NOMO-1 treated with dmso at 0.1 percent for 144 hours (cell line): ENCODE results near the gene COL4A1.

ENCODE experiments used
- DNase-seq: peaks from one replicate; lab custom pipeline; 2025; ENCODE audit not compliant: unreplicated experiment; lab: John Stamatoyannopoulos, UW

The COL4A1 gene

DNA sequence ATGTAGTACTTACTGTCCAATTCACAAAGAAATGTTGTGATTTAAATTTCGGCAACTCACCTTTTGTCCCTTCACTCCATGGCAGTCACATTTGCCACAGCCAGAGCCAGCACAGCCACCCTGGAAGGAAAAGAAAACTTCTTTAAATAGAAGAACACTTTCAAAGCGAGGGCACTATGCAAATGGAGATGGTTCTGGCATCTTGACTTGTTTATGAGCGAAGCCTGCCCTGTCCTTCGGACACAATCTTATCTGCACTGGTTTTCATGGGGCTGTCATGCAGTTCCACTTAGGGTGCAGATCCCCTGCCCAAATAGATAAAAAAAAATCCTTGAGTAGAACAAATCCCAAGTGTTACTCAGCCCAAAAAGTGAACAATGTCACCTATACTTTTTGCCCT lies 64.3 kb downstream of the COL4A1 start:
- no peak for DNase-seq

DNA sequence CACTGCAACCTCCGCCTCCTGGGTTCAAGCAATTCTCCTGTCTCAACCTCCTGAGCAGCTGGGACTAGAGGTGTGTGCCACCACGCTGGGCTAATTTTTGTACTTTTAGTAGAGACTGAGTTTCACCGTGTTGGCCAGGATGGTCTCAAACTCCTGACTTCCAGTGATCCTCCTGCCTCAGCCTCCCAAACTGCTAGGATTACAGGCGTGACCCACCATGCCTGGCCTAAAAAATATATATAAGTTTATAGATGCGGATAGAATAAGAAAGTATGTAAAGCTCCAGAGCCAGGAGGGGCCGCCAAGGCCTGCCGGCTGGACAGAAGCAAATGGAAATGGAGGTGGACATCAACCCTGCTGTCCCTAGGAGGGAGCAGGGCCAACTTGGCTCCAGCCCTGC lies 66.0 kb downstream of the COL4A1 start:
- no peak for DNase-seq

DNA sequence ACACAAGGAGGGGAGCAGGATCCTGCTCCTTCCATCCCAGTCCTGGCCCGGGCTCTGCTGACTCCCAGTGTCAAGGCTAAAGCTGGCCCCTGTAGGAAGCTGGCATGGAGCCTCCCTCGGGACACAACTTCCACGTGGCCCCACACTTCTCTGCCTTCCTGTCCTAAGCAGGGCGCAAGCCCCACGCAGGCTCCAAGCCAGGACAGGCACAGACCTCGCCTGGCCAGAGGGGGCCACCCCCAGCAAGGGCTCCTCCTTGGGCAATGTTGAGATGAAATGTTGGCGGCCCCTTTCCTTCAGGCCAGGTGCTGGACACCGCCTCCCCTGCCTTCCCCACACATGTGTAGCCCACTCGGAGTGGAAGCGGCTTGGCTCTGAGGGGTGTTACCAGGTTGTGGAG lies 66.6 kb downstream of the COL4A1 start:
- DNase-seq: no peak

DNA sequence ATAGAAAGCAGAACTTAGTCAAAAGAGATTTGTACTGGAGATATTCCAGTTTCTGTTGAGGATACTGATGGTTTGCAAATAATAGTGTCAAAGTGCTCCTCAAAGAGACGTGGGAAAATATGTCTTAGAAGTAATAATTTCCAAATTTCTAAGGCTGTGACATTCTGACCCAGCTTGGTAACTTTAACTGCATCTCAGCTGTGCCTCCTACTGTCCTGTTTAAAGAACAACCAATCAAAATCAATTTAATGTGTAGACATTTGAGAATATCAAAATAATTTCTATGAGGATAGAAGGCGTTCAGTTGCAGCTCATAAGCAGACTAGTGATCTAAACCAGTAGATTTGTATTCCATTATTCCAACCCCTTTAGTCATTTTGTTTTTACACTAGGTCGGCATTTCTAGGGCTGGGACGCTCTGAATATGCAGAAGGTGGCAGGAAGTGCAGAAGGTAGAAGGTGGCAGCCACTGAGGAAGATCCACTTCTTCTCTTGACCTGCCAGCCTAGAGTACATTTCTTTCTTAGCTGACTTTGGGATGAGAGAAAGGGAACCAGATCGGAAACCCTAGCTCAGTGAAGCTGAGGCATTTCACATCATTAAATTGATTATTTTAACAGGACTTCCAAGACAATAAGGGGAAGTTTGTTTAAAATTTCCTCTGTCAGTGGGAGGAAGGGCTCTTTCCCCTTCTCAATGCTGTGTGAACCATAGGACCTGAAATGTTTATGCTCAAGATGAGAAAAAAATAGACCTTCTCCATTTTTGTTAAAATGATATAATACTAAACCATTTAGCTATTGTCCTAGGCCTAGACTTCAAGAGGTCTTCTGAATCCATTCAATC lies 67.5 kb downstream of the COL4A1 start:
- no peak for DNase-seq

- DNase-seq: no peak
Measured at GRCh38 chr13:110238818-110239195, 68.2 kb downstream of the COL4A1 start.

GRCh38 chr13:110237875-110238817 lies 68.8 kb downstream of the COL4A1 start:
- DNase-seq: no peak

DNA sequence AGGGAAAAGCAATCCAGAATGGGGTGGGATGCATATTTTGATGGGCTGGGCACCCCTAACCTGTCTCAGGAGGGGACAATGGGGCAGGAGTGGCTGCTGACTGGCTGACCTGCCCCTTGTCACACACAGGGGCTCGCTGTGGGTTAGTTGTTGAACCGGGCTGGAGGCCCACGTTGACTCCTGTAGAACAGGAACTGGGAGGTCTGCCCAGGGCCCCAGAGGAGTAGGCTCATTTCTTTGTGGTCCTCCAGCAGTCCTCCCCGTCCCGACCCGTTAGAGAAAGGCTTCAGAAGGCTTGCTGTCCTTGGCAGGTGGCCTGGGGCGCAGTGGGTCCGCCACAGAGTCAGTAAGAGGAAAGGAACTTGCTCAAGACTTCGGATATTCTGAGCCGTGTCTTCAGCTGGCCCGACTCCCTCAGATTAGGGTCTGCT lies 70.1 kb downstream of the COL4A1 start:
- no peak for DNase-seq

- DNase-seq: no peak
Measured at GRCh38 chr13:110236431-110236830, 70.5 kb downstream of the COL4A1 start.

DNA sequence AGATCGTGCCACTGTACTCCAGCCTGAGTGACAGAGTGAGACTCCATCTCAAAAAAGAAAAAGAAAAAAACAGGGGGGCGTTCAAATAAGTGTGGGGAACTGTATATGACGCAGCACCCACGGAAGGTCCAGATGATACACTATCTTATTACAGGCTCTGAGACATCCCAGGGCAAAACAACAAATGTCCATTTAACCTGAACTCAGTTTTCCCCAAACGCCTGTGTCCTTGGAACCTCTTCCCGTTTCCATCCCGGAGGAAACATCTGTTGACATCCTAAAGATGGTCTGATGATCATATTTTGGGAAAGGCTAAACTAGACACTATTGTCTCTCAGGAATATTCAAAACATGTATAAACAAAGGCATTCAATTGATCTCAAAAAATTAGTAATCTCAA lies 72.4 kb downstream of the COL4A1 start:
- no peak for DNase-seq

DNA sequence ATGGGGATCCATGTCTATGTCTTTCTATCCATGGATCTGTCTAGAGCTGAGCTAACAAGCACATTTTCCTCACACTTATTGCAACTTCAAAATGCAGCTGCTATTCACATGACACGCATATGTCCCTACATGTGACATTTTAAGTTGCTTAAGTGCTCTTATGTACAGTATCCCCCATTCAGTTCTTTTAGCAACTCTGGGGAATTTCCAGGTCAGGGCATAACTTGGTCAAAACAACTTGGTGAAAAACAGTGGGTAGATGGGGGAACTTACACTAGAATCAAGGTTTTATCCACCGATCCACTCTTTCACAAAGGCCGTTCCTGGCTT lies 73.0 kb downstream of the COL4A1 start:
- no peak for DNase-seq

DNA sequence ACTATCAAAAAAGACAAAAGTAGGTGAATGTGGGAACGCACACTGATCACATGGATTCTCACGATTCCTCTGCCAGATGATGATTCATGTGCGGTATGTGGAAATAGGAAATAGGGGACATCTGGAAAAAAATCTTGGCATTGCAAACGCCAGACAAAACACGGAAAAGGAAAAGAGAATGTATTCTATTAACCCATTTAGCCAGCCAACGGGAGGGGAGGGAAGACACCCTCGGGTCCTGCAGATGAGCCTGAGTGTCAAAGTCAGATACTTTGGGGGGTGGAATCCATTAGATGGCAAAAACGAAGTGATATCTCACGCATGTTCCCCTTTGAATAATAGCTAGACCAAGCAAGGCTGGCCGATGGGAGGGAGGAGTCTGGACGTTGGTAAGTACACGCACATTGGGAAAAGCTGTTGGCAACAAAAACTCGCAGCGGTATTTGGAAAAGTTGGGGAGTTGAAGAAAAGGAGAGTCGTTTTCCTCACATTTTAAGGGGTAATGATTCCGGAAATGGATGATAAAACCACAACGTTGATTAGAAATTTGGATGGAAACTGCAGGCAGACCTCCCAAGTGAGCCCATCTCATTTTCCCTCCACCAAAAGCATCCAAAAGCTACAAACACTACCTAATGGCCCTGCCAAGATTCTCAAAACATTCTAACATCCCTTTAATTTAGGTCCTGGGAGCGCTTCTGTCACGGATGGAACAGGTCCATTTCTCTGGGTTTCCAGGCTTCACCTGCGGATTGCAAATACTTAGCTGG lies 73.6 kb downstream of the COL4A1 start:
- DNase-seq: no peak

DNA sequence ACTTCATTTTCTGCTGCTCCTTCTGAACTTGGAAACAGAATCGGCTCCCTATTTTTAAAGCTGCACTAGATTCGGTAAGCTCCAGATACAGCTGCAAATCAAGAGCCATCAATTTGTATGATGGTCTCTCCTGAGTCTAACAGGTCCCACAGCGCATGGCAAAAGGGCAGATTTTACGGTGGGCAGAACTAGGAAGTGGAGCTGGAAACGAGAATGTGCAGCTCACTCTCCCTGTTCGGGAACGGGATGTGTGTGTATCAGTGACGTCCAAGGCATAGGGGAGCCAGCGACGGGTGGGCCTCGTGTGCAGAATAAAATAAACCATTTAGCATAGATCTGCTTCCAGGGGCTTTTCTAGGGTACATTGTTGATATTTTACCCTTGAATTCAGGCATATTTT lies 74.2 kb downstream of the COL4A1 start:
- no peak for DNase-seq

DNA sequence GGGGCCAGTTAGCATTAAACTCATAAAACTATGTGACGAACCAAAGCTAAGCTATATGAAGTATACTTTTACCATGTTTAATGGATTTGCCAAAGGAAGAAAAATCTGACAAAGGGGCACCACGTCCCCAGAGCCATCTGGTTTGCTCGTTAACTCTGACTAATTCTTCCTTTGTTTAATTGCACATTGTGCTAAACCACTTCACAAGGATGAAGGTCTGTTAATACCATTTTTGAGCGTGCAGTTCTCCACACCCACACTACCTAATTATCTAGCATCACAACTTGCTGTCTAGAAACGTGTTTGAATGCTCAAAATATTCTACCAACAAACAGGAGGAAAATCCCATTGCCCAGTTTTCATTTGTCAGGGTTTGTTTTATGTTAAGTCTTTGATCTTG lies 74.8 kb downstream of the COL4A1 start:
- no peak for DNase-seq

DNA sequence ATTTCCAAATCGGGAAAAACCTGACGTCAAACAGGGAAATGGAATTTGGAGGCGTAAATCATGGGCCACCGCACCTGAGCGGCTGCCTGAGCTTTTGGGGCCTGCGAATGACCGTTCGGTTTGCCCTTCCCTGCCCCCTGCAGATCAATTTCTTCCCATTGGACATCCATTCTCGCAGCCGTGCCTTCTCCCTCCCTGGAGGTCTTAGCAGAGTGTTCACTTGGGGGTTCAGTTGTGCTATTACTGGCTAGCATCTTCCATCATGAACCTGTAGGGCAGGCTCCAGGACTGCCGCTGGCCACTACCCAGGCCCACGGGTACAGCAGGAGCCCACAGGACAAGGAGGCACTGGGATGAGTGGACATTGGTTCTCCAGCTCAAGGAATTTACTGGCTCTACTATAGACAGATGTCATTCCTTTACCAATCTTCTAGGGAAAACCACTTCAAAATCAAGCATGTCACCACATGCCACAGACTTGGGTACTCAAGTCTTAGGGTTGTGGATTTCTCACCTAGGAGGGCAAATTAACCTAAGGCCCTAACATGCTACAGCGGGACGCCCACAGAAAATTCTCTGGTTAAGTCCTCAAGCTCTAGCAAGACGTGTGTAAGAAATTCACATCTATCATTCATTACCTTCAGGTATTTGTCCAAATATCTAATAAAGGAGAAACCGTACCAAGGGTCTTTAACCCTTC lies 75.5 kb downstream of the COL4A1 start:
- DNase-seq: no peak

DNA sequence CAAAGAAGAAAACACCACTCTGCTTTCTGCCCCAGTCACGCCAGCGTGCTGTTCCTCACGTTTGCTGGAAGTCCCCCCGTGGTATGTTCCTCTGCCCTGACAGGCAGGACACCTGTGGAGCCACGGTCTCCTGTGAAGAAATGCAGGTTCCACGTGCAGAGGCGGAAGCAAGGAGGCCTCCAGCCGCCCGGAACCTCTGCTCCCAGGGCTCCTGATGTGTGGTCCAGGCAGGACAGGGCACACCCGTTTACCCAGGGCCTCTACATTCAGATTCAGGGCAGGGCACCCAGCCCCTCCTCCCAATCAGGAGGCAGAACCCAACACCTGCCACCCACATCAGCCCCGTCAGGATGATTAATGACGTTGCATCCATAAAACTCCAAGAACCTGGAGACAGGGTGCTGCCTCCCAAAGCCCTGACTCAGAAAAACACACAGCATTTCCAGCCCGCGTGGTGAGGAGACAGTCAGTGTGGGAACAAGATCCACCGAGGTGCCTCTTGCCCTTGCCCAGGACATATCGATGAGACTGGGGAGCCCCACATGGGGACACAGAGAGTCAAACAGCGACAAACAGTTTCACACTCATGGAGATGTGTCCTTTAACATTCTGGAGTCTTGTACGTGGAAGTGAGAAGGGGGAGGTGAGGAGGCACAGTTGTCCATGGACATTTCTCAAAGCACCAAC lies 76.2 kb downstream of the COL4A1 start:
- DNase-seq: no peak

GRCh38 chr13:110229905-110230563 lies 76.9 kb downstream of the COL4A1 start:
- no peak for DNase-seq

DNA sequence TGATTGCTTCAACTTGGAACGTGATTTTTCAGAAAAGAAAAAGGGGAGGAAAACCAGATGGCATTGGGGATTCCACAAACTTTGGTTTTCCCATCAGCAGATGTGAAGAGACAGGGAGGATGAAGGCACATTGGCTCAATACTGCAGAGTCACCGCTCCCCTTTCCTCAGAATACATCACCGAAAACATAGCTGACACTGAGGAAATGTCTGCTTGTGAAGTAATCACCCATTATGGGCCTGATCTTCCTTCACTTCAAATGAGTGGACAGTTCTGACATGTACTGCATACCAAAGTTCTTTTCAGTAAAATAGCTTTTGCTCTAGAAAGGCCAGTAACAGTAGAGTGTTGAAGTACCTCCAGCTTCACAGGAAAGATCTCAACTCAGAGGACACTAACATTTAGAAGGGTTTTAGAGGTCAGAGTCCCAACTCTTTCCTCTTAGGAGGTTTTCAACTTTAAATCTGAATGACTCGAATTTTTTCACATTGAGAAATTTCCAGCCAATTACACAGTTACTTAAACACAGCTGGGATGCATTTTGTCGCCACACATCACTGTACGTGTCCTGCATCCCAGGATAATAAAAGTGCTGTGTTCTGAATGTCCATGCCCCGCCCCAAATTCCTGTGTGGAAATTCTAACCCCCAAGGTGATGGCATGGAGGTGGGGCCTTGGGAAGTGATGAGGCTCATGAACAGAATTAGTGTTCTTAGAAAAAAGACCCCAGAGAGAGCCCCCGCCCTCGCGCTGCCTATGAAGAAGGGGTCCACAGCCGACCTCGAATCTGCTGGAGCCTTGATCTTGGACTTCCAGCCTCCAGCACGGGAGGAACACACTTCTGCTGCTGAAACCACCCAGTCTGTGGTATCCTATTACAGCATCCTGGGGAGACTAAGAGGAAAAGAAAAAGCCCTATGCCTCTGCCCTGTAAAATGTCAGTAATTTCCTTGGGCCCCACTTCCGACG lies 77.7 kb downstream of the COL4A1 start:
- no peak for DNase-seq

DNA sequence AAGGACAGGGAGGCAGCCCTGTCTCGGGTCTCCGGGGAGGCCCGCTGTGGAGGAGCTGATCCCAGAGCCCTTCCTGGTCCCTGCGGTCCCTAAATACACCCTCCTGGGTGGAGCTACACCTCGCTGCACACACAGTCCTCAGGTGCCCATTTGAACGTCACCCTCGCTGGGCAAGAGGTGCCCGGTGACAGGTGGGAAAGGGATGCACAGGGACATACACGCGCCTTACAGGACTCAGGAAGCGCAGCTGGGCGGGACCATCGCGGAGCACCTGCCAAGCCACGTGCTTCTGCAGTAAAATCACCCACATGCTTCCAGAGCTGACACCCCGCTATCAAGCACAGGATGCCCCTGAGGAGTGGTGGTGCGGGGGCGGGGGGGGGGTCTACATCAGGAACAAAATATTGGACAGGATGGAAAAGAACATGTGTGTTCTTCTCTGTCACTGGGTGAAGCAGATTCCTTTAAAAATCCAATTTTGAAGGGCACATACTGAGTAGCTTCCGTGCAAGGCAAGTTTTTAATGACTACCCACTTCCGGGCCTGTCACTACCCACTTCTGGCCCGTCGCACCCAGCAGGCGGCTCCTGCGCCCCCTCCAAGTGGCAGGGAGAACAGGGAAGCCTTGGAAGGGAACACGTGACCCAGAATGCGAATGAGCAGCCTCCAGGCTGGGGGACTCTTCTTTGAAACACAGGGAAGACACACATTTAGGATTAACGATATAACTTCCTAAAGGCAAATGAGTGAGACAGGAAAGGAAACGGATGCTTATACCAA lies 78.9 kb downstream of the COL4A1 start:
- DNase-seq: no peak
